Gastrocnemius medialis (tissue), 4 donors: ENCODE results near the gene RNF146.

ENCODE experiments used
- CTCF ChIP-seq, 5 experiments: fragments of 450-650 bp in 3 of 5; fragments of 200-600 bp in 2 of 5; sonication (generic) in 2 of 5; IDR thresholded peaks in 4 of 5; conservative IDR thresholded peaks in 1 of 5; 1 replicate in 4 of 5; 2 replicates in 1 of 5; pipeline ENCODE4 v1.5.1; 2016 to 2019; ENCODE audit warnings: antibody characterized with exemption in 5 of 5, mild to moderate bottlenecking in 3 of 5, moderate library complexity in 3 of 5
- POLR2A ChIP-seq, 2 donors: fragments of 450-650 bp; IDR thresholded peaks; one replicate each; pipeline ENCODE4 v1.6.1; 2017; ENCODE audit warnings: antibody characterized with exemption in 2 of 2, mild to moderate bottlenecking in 2 of 2, moderate library complexity in 2 of 2

GRCh38 chr6:127249621-127250020 is 17.0 kb upstream of the RNF146 start:
- TF ChIP-seq CTCF (IDR thresholded peaks at IDR 0.05 in 4 of 5, conservative IDR thresholded peaks at IDR 0.05 in 1 of 5): no peak
- no peak for TF ChIP-seq POLR2A (IDR thresholded peaks at IDR 0.05)
